ENCODE measurements around the gene PLA2R1. TPM values are rescaled to one million over a fixed set of nuclear protein-coding genes. Genes with fewer than 3 reads are reported as not detected.
A peak's percentile ranks its signal among the peaks of the same experiment; 100 is the strongest.

The PLA2R1 gene
- total and polyA plus RNA-seq, 2 donors (not counting 1 experiment from before 2014, with no cell fraction given): 8.0 to 8.3 TPM

GRCh38 chr2:160055726-160056108 lies 6.7 kb downstream of the PLA2R1 start:
- Histone ChIP-seq H3K9me3 (ENCODE audit: control insufficient read depth, insufficient read depth, low read depth, low read length) (no peaks in the 10 kb centered on the region), H3K79me2 (ENCODE audit: control insufficient read depth, insufficient read depth, low read length) (no peaks in the 10 kb centered on the region), H4K20me1 (ENCODE audit: control insufficient read depth, extremely low read depth, insufficient read depth, low read length) (no peaks in the 10 kb centered on the region), H3K4me3 (replicated peaks in 1 of 4; ENCODE audit: control extremely low read depth in 1 of 4, insufficient read depth in 1 of 4, low read depth in 3 of 4, low read length in 4 of 4) (no peak overlapping the region), H3K27ac (ENCODE audit: insufficient read depth, low read length) (no peak overlapping the region), H3K36me3 (ENCODE audit: control insufficient read depth, insufficient read depth, low read length) (no peaks in the 10 kb centered on the region), H2AFZ (ENCODE audit: low read length) (no peak overlapping the region), H3K9ac (ENCODE audit: insufficient read depth, low read length) (no peak overlapping the region), H3K4me2 (ENCODE audit: extremely low read depth, insufficient read depth, low read length) (no peak overlapping the region), H3K27me3 (ENCODE audit: control insufficient read depth, insufficient read depth, low read length) (peaks cover 8% of the 10 kb centered on the region), H3K4me1 (ENCODE audit: control insufficient read depth, extremely low read depth, insufficient read depth, low read length) (peaks cover 2% of the 10 kb centered on the region)
- no peak for DNase-seq (ENCODE audit: low read depth in 2 of 2)
- TF ChIP-seq EZH2 (IDR thresholded peaks at IDR 0.05; ENCODE audit: low read length, missing control alignments) (no peak), CTCF (conservative IDR thresholded peaks at IDR 0.05 in 1 of 2, IDR thresholded peaks at IDR 0.05 in 1 of 2; ENCODE audit: low read depth in 1 of 2, low read length in 2 of 2) (no peak)

GRCh38 chr2:160054984-160055725 lies 7.3 kb downstream of the PLA2R1 start:
- Histone ChIP-seq H3K79me2 (ENCODE audit: control insufficient read depth, insufficient read depth, low read length) (no peaks in the 10 kb centered on the region), H3K36me3 (ENCODE audit: control insufficient read depth, insufficient read depth, low read length) (no peaks in the 10 kb centered on the region), H3K9ac (ENCODE audit: insufficient read depth, low read length) (no peak overlapping the region), H3K27me3 (ENCODE audit: control insufficient read depth, insufficient read depth, low read length) (peaks cover 8% of the 10 kb centered on the region), H3K4me1 (ENCODE audit: control insufficient read depth, extremely low read depth, insufficient read depth, low read length) (peaks cover 2% of the 10 kb centered on the region), H3K4me2 (ENCODE audit: extremely low read depth, insufficient read depth, low read length) (no peak overlapping the region), H3K4me3 (replicated peaks in 1 of 4; ENCODE audit: control extremely low read depth in 1 of 4, insufficient read depth in 1 of 4, low read depth in 3 of 4, low read length in 4 of 4) (no peak overlapping the region), H3K9me3 (ENCODE audit: control insufficient read depth, insufficient read depth, low read depth, low read length) (no peaks in the 10 kb centered on the region), H4K20me1 (ENCODE audit: control insufficient read depth, extremely low read depth, insufficient read depth, low read length) (no peaks in the 10 kb centered on the region), H2AFZ (ENCODE audit: low read length) (no peak overlapping the region), H3K27ac (ENCODE audit: insufficient read depth, low read length) (no peak overlapping the region)
- TF ChIP-seq EZH2 (IDR thresholded peaks at IDR 0.05; ENCODE audit: low read length, missing control alignments) (no peak), CTCF (conservative IDR thresholded peaks at IDR 0.05 in 1 of 2, IDR thresholded peaks at IDR 0.05 in 1 of 2; ENCODE audit: low read depth in 1 of 2, low read length in 2 of 2) (no peak)
- peak; percentile 34 to 40 for DNase-seq (ENCODE audit: low read depth in 2 of 2)

GRCh38 chr2:160053946-160054345 lies 8.5 kb downstream of the PLA2R1 start:
- Histone ChIP-seq H3K27me3 (ENCODE audit: control insufficient read depth, insufficient read depth, low read length) (peaks cover 8% of the 10 kb centered on the region), H3K4me1 (ENCODE audit: control insufficient read depth, extremely low read depth, insufficient read depth, low read length) (peaks cover 2% of the 10 kb centered on the region), H3K79me2 (ENCODE audit: control insufficient read depth, insufficient read depth, low read length) (no peaks in the 10 kb centered on the region), H3K27ac (ENCODE audit: insufficient read depth, low read length) (no peak overlapping the region), H2AFZ (ENCODE audit: low read length) (no peak overlapping the region), H3K36me3 (ENCODE audit: control insufficient read depth, insufficient read depth, low read length) (no peaks in the 10 kb centered on the region), H3K4me2 (ENCODE audit: extremely low read depth, insufficient read depth, low read length) (no peak overlapping the region), H3K4me3 (replicated peaks in 1 of 4; ENCODE audit: control extremely low read depth in 1 of 4, insufficient read depth in 1 of 4, low read depth in 3 of 4, low read length in 4 of 4) (no peak overlapping the region), H3K9me3 (ENCODE audit: control insufficient read depth, insufficient read depth, low read depth, low read length) (no peaks in the 10 kb centered on the region), H4K20me1 (ENCODE audit: control insufficient read depth, extremely low read depth, insufficient read depth, low read length) (no peaks in the 10 kb centered on the region), H3K9ac (ENCODE audit: insufficient read depth, low read length) (no peak overlapping the region)
- no peak for DNase-seq (ENCODE audit: low read depth in 2 of 2)
- TF ChIP-seq CTCF (conservative IDR thresholded peaks at IDR 0.05 in 1 of 2, IDR thresholded peaks at IDR 0.05 in 1 of 2; ENCODE audit: low read depth in 1 of 2, low read length in 2 of 2): no peak
- TF ChIP-seq EZH2 (IDR thresholded peaks at IDR 0.05; ENCODE audit: low read length, missing control alignments): no peak

All from fibroblast of lung (primary cell).